HG03060 (cell line): ENCODE results near the gene HRAS.

Source experiments
- ATAC-seq: cut with Tn5 transposase; IDR thresholded peaks from one replicate; pipeline ENCODE4 v1.9.1; 2021; ENCODE audit warnings: low read depth, moderate number of reproducible peaks; ENCODE audit not compliant: unreplicated experiment

HRAS gene

DNA sequence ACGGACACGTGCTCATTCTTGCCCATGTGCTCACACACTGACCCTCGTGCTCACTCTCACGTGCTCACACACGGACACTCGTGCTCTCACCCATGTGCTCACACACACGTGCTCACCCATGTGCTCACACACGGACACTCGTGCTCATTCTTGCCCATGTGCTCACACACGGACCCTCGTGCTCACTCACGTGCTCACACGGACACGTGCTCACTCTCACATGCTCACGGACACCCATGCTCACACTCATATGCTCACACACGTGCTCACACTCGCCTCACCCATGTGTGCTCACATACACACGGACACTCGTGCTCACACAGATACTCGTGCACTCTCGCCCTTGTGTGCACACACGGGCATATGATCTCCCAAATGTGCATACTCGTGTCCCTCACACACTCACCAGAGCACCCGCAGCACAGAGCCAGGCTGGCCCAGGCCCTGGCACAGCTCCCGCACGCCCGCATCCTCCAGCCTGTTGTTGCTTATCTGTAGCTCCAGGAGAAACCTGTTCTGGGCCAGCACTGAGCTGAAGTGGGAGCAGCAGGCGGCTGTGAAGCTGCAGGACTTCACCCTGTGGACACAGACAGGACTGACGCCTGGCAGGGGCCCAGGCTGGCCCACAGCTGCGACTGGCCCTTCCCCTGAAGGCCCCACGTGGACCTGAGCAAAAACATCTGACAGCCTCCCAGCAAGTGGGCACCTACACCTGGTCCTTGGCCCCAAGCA, 37.6 kb downstream of the HRAS start:
- no peak for ATAC-seq

DNA sequence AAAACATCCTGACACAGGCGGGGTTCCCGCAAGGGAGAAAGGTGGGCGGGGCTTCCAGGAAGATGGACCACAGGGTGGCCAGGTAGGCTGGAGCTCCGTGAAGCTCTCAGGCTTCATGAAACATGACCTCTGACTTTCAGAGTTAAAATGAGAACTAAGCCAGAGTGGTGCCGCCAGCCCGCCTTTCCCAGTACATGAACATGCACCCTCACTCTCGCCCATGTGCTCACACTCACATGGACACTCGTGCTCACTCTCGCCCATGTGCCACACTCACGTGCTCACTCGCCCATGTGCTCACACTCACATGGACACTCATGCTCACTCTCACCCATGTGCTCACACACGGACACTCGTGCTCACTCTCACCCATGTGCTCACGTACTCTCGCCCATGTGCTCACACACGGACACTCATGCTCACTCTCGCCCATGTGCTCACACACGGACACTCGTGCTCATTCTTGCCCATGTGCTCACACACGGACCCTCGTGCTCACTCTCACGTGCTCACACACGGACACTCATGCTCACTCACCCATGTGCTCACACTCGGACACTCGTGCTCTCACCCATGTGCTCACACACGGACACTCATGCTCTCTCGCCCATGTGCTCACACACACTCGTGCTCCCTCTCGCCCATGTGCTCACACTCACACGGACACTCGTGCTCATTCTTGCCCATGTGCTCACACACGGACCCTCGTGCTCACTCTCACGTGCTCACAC, 38.4 kb downstream of the HRAS start:
- no peak for ATAC-seq

DNA sequence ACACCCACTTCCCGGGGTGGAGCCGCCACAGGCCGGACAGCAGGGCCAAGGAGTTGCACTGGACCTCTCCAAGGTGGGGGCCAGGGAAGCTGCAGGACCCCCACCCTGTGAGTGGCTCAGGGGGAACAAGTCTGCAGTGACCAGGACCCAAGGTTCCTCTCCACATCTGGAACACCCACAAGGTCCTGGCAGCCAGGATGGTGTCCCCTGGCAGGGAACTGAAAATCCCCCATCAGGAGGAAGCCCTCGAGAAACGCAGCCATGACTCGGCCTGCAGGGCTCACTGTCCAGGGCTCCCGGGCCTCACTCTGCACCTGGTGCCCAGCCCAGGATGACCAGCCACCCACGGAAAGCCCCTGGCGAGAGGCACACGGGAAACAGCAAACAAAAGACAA, 39.8 kb downstream of the HRAS start:
- no peak for ATAC-seq

DNA sequence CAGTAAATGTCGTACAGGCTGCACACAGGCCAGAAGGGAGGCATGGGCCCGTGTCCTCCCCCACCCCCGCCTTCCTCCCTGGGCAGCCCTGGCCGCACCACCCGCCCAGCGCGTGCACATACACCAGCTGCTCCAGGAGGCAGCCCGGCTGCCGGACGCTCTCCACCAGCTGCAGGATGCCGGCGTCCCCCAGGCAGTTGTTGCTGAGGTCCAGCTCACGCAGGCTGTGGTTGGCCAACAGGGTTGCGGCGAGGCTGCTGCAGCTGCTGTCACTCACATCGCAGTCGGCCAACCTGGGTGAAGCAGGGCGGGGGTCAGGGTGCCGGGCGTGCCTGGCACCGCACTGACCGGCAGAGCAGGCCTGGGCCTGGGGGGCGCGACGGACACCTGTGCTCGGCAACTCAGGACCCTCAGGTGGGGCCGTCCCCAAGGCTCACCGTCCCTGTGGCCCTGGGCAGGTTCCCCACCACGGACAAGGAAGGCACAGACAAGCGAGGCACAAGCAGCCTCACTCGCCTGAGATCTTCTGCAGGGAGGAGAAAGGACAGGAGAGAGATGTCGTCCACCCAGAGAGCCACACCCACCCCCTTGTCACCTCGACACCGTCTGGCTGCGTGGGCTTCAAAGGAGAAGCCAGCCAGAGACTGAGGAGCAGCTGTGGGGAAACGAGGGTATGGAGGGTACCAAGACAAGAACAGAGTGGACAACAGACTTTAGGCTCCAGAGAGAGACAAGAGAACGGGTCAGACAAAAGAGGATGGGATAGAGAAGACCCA, 40.4 kb downstream of the HRAS start:
- no peak for ATAC-seq

DNA sequence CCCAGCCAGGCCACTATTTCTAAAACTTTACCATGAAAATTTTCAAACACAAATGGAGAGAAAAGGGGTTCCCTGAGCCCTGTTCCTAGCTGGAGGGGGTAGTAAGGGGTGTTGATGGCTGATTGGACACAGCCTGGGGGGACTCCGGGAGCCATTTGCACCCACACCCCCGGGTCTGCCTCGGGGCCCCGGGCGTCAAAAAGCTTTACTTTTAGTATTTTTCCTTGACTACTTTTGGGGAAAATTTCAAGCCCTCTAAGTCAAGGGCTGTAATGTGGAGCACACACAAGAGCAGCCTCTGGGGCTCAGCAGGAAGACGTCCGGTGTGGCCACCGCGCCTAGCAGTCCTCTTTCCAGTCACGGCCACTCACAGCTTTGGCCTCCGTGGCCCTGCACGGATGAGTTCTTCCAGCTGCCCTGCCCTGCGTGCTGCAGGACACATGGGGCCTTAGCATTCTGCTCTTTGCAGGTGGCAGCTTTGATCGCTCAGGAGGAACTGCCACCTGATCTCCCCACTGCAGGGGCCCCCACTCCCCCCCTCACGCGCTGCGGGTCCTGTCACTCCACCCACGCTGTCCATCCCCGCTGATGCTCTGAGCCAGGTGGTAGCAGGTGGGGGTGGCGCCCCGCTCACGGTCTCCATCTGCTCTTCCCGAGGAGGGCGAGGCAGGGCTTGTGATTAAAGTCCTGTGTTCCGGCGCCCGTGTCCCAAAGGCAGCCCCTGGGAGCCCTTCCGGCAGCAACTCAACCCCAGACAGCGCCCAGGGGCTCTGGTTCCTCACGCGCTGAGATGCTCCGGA, 42.7 kb downstream of the HRAS start:
- ATAC-seq, result no peak

DNA sequence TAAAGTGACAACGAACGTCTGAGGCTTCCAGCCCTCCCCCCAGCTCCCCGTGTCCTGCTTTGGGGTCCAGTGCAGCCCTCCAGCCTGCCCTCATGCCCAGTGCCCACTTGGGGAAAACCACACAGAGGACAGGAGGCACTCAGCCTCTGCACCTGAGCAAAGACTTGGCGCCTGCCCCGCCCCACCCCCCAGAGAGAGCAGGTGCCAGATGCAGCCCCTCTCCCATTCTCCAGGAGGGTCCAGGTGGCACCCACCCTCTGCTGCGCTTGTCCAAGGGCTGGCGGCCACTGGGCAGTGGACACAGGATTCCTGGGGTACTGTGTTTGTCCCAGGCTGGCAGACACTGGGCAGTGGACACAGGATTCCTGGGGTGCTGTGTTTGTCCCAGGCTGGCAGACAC, 44.0 kb downstream of the HRAS start:
- ATAC-seq, result no peak

DNA sequence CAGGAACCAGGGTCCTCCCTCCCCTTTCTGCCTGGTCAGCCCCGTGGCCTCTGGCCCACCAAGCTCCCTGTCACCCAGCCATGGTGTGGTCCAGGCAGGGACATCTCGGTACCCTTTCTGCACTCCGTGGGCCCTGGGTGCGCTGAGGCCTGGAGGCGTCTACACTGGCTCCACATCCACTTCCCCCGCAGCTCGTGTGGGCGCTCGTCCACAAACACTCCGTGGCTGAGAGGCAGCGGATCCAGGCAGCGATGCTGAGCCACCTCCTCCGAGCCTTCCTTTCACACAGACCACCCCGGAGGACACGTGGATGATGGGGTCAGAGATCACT, 44.5 kb downstream of the HRAS start:
- no peak for ATAC-seq

DNA sequence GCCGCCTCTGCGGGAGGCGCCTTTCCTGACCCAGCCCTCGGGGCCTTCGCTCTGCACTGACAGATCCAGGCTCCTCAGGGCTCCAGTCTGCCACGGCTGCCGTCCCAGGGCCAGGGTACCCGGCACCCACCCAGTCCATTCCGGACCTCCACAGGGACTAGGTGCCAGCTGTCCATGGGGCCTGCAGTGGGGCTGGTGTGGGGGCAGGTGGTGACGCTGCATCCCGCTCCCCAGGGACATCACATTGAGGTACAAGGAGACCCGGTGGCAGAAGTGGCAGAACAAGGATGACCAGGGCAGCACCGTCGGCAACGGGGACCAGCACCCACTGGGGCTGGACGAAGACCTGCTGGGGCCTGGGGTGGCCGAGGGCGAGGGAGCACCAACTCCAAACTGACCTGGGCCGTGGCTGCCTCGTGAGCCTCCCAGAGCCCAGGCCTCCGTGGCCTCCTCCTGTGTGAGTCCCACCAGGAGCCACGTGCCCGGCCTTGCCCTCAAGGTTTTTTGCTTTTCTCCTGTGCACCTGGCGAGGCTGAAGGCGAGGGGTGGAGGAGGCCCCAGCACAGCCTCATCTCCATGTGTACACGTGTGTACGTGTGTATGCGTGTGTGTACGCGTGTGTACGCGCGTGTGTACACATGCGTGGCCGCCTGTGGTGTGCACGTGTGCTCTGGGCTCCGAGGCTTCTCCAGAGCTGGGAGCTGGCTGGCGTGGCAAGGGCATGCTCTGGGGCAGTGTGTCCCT, 45.0 kb downstream of the HRAS start:
- ATAC-seq, result no peak

DNA sequence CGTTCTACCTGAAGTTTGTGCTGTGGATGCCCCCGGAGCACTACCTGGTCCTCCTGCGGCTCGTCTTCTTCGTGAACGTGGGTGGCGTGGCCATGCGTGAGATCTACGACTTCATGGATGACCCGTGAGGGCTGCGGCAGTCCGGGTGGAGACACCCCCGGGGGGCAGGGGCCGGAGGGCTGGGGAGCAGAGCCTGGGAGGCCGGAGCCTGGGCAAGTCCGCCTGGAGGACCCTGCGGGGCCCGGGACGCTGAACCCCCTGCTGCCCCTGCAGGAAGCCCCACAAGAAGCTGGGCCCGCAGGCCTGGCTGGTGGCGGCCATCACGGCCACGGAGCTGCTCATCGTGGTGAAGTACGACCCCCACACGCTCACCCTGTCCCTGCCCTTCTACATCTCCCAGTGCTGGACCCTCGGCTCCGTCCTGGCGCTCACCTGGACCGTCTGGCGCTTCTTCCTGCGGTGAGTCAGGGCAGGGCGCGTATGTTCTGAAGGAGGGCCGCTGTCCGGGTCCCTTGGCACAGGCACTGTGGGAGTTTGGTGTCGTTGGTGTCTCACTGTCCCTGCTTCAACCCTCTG, 45.7 kb downstream of the HRAS start:
- no peak for ATAC-seq

DNA sequence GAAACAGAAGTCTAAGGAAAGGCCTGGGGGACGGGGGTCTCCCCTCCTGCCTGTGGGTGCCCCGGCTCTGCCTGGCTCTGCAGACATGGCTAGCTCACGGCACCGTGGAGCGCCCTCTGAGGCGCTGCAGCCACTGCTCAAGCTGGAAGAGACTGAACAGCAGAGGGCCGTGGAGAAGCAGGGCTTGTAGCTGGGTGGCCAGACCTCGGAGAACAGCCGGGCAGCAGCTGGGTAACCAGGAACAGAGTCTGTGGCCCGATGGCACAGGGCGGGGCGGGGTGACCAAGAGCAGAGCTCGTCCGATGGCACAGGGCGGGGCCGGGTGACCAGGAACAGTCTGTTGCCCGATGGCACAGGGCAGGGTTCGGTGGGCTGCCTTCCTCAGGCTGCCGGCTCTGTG, 46.4 kb downstream of the HRAS start:
- ATAC-seq, result no peak

DNA sequence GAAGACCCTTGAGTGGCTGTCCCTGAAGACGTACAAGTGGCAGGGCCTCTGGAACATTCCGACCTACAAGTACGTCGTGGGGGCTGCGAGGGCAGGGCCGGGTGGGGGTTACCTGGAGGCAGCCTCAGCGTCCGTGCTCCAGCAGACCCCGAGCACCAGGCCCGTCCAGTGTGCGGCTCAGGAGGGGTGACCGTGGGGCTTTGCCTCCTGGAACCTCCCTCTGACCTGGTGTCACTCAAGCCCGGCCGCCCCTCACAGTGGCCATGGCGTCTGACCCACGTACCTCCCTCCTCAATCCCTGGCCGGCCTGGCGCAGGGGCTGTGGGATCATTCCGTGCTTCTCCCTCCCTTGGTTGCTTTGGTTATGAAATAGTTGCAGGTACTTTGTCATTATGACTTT, 46.8 kb downstream of the HRAS start:
- no peak for ATAC-seq

DNA sequence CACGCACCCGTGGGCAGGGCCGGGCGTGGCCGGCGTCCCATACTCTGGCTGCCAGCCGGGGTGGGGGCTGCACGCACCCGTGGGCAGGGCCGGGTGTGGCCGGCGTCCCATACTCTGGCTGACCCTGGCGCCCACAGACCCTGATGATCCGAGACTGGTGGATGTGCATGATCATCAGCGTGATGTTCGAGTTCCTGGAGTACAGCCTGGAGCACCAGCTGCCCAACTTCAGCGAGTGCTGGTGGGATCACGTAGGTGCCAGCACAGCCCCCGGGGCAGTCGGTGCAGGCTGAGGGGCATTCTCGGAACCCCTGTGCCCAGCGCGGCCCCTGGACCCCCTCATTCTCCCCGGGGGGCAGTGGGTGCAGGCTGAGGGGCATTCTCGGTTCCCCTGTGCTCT, 47.3 kb downstream of the HRAS start:
- no peak for ATAC-seq

DNA sequence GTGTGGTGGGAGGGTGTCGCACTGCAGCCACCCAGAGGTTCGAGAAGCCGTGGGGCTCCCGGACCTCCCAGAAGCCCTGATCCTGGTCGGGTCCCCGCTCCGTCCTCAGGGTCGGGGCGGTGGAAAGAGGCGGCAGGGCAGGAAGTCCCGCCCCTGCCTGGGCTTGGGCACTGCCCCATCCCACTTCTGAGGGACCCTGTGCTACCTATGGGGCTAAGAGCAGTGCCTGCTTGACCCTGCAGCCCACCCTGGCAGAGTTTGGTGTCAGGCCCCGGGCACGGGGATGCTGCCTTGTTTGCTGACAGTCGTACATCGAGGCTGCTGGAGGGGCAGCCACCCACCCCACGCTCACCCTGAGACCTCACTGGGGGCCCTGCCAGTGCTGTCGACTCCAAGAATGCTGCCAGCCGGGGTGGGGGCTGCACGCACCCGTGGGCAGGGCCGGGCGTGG, 47.8 kb downstream of the HRAS start:
- no peak for ATAC-seq

DNA sequence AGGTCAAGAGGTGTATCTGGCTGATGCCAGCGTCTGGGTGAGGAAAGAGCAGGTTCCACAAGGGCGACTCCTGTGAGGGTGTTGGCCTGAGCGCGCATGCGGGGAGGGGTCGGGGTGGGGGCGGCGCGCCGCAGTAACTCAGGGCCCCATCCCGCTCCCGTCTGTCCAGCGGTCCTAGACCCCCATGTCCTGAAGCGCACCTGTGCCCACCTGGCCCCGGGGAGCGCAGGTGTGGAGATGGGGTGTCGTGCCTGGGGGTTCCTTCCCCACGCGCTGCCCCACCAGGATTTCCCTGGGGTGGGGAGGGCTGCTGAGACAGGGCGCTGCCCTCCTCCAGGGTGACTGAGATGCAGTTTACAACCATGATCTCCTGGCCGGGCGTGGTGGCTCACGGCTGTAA, 49.2 kb downstream of the HRAS start:
- no peak for ATAC-seq

DNA sequence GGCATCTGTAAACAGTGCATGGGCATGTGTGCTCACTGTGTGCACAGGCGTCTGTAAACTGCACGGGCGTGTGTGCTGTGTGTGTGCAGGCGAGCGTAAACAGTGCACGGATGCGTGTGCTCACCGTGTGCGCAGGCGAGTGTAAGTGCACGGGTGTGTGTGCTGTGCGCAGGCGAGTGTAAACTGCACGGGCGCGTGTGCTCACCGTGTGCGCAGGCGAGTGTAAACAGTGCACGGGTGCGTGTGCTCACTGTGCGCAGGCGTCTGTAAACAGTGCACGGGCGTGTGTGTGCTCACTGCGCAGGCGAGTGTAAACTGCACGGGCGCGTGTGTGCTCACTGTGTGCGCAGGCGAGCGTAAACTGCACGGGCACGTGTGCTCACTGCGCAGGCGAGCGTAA, 50.8 kb downstream of the HRAS start:
- no peak for ATAC-seq
